Limb (tissue), 2 donors: Measurements from ENCODE around the gene ADAMTS17.

Source experiments
- DNase-seq, 2 donors: peaks; one replicate each; pipeline ENCODE4 v3.0.0-alpha.2; 2016; ENCODE audit errors: extremely low spot score in 2 of 2

ADAMTS17 gene

GRCh38 chr15:100134586-100134985 lies 207.2 kb downstream of the ADAMTS17 start:
- no peak for DNase-seq

GRCh38 chr15:100134089-100134583 lies 207.6 kb downstream of the ADAMTS17 start:
- DNase-seq, result no peak

GRCh38 chr15:100133001-100133400 lies 208.8 kb downstream of the ADAMTS17 start:
- DNase-seq, result no peak

- no peak for DNase-seq
These were observed 209.5 kb downstream of the ADAMTS17 start for GRCh38 chr15:100132309-100132708.

- DNase-seq, result no peak
These were observed 210.2 kb downstream of the ADAMTS17 start for GRCh38 chr15:100131321-100132224.

- no peak for DNase-seq
These were observed 212.1 kb downstream of the ADAMTS17 start for GRCh38 chr15:100129677-100130076.

GRCh38 chr15:100125401-100126191 lies 216.2 kb downstream of the ADAMTS17 start:
- peak; percentile 62 to 82 for DNase-seq

- no peak for DNase-seq
These were observed 216.8 kb downstream of the ADAMTS17 start for GRCh38 chr15:100124936-100125335.

GRCh38 chr15:100124361-100124760 lies 217.4 kb downstream of the ADAMTS17 start:
- no peak for DNase-seq

- DNase-seq, result no peak
These were observed 218.2 kb downstream of the ADAMTS17 start for GRCh38 chr15:100123611-100124010.

GRCh38 chr15:100121285-100121684 lies 220.5 kb downstream of the ADAMTS17 start:
- DNase-seq, result no peak

GRCh38 chr15:100120111-100120510 lies 221.7 kb downstream of the ADAMTS17 start:
- DNase-seq, result no peak

GRCh38 chr15:100118546-100118945 lies 223.2 kb downstream of the ADAMTS17 start:
- no peak for DNase-seq

GRCh38 chr15:100116416-100117190 lies 225.2 kb downstream of the ADAMTS17 start:
- DNase-seq, result peak in 1 of 2 donors; percentile 42

GRCh38 chr15:100115711-100116090 lies 226.1 kb downstream of the ADAMTS17 start:
- no peak for DNase-seq

GRCh38 chr15:100115066-100115710 lies 226.6 kb downstream of the ADAMTS17 start:
- DNase-seq, result no peak

- DNase-seq, result no peak
These were observed 227.2 kb downstream of the ADAMTS17 start for GRCh38 chr15:100114571-100114970.

GRCh38 chr15:100114100-100114499 lies 227.7 kb downstream of the ADAMTS17 start:
- peak in 1 of 2 donors; percentile 72 for DNase-seq

GRCh38 chr15:100113351-100114080 lies 228.3 kb downstream of the ADAMTS17 start:
- DNase-seq, result peak in 1 of 2 donors; percentile 56

GRCh38 chr15:100112636-100113305 lies 229.0 kb downstream of the ADAMTS17 start:
- DNase-seq, result no peak
